ENCODE data around the gene OTOP1.
"Not testable (repeated sequence)": the region's sequence is repeated elsewhere in the genome, so short reads cannot be mapped to it uniquely, and the experiment has no call there.

The OTOP1 gene

DNA sequence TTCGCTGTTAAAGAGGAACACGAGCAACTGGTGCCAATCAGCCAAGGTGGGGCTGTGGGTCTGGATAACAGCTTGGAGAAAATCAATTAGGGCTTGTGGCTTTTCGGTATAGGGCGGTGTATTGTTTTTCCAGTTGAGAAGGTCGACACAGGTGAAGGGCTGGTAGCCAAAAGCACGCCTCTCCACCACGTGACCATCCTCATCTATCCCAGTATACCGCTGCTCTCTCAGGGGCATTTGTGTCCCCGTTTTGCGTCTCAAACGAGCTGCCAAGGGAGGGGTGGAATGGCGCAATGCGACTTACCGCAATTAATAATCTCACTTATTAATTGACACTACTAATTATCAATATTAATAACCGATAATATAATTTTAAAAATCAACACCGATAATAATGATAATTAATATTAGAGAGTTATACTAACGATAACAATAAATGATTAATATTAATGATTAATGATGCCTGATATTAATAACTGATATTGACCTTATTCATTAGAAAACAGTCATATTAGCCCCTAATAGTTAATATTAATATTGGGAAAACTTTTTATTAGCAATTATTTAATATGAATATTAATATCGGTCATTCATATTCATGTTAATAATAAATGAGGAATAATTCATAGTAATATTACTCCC is 62.1 kb downstream of the OTOP1 start:
- H3K27ac Mint-ChIP-seq; H3K9me3 Mint-ChIP-seq; H3K36me3 Mint-ChIP-seq (ENCODE audit: low read depth); DNase-seq (ENCODE audit: low spot score); H3K27me3 Mint-ChIP-seq (ENCODE audit: low read depth); H3K4me1 Mint-ChIP-seq (ENCODE audit: low read depth); H3K4me3 Mint-ChIP-seq: not testable (repeated sequence)

DNA sequence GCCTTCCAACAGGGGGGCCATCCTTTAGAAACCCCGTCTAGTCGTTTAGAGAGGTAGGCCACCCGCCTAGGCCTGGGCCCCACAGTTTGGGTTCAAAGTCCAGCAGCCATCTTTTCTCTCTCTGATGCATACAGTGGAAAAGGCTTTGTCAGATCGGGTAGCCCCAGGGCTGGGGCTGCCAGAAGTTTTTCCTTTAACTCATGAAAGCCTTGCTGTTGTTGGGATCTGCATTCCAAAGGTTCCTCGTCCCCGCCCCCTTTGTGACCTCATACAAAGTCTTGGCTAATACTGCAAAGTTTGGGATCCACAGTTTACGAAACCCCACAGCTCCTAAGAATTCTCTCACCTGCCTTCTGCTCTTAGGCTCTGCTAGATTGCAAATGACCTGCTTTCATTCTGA is 64.5 kb downstream of the OTOP1 start:
- not testable (repeated sequence) for H3K4me3 Mint-ChIP-seq; H3K27me3 Mint-ChIP-seq (ENCODE audit: low read depth); DNase-seq (ENCODE audit: low spot score); H3K27ac Mint-ChIP-seq; H3K36me3 Mint-ChIP-seq (ENCODE audit: low read depth); H3K9me3 Mint-ChIP-seq; H3K4me1 Mint-ChIP-seq (ENCODE audit: low read depth)

DNA sequence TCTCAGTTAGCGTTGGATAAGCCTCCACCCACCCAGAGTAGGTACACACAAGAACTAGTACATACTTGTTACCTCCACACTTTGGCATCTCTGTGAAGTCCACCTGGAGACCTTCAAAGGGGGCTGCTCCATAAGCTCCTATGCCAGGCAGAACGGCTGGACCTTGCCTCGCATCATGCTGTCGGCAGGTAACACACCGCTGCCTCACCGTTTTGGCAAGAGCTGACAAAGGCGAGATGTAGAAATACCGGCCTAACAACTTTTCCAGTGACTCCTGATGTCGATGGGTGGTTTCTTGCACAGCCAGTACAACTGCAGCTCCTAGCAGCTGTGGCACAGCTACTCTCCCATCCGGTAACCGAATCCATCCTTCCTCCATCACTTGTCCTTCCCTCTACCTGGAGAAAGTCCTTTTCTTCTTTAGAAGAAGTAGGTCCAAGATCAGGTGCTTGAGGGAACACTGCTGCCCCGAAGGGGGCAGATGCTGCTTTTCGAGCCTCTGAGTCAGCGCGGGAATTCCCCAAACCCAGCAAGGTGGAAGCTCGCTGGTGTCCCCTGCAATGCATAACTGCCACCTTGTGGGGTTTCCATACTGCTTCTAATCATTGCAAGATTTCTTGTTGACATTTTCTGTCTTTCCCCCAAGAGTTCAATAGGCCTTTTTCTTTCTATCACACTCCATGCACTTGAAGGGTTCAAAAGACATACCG is 65.6 kb downstream of the OTOP1 start:
- H3K27me3 Mint-ChIP-seq (ENCODE audit: low read depth); H3K9me3 Mint-ChIP-seq; DNase-seq (ENCODE audit: low spot score); H3K4me3 Mint-ChIP-seq; H3K27ac Mint-ChIP-seq; H3K36me3 Mint-ChIP-seq (ENCODE audit: low read depth); H3K4me1 Mint-ChIP-seq (ENCODE audit: low read depth): not testable (repeated sequence)

DNA sequence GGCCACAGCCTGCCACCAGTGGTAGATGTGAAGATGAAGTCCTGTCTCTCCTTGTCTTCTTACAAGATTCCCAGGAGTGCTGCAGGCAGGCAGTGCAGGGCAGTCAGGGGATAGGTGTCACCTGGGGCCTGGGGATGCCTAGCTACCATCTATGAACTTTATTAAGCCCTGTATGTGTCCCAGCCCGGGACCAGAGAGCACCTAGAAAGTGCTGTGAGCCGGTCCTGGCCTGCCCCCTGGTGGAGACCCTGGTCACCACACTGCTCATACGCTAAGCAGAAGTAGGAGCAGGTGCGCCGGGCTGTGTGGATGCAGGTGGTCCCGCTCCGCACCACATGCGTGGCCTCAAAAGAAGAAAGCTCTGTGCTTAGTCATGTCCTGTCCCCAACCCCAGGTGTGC is 81.1 kb downstream of the OTOP1 start:
- not testable (repeated sequence) for H3K27me3 Mint-ChIP-seq (ENCODE audit: low read depth); H3K4me3 Mint-ChIP-seq; H3K27ac Mint-ChIP-seq; H3K9me3 Mint-ChIP-seq; DNase-seq (ENCODE audit: low spot score); H3K4me1 Mint-ChIP-seq (ENCODE audit: low read depth); H3K36me3 Mint-ChIP-seq (ENCODE audit: low read depth)

DNA sequence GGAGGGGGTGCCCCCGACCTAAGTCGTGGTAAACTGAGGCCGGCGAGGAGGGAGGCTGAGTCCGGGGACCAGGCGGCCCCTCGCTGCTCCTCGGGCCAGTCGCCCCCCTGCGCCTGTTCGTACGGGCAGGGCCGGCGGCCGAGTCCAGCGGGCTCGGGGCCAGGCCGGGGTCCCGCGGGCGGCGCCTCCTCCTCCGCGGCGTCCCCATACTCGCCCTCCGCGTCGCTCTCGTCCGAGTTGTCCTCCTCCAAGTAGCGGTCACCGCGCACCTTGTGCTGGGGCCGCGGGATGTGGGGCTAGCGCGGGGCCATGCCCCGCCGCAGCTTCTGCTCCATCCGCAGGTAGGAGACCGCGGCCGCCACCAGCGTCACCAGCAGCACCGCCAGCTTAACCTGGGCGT is 83.4 kb downstream of the OTOP1 start:
- H3K9me3 Mint-ChIP-seq; H3K4me3 Mint-ChIP-seq; H3K27me3 Mint-ChIP-seq (ENCODE audit: low read depth); H3K4me1 Mint-ChIP-seq (ENCODE audit: low read depth); H3K27ac Mint-ChIP-seq; DNase-seq (ENCODE audit: low spot score); H3K36me3 Mint-ChIP-seq (ENCODE audit: low read depth): not testable (repeated sequence)

DNA sequence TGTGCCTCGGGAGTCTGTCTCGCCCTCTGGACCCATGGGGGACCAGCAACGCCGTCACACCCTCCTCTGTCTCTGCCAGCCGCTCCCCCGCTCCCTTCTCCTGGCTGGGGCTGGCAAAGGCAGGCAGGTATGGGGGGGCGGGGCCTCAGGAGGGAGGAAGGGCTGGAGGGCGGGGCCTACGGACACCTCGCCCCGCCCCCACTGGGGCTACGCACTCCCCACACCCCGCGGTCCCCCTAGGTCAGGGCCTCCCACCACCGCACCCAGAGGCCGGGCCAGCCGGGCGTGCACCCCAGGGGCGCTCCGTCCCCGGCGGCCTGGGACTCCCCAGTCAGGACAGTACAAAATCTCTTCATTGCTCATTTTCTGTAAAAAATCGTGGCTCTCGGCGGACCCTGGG is 84.0 kb downstream of the OTOP1 start:
- H3K4me1 Mint-ChIP-seq (ENCODE audit: low read depth); H3K27me3 Mint-ChIP-seq (ENCODE audit: low read depth); H3K4me3 Mint-ChIP-seq; H3K36me3 Mint-ChIP-seq (ENCODE audit: low read depth); DNase-seq (ENCODE audit: low spot score); H3K9me3 Mint-ChIP-seq; H3K27ac Mint-ChIP-seq: not testable (repeated sequence)

DNA sequence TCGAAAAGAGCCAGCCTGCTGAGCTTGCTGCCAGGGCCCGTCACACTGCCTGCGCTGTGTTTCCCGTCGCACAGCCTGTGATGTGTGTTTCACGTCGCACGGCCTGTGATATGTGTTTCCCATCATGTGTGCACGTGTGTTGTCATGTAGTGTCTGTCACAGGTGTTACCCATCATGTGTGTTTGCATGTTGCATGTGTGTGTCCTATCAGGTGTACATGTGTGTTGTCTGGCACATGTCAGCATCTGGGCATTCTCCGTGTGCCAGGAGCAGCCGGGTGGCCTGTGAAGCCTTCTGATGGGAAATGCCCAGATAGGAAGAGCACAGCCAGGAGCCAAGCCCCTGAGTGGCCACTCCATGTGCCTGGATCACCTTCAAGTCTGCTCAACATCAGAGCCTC is 85.5 kb downstream of the OTOP1 start:
- not testable (repeated sequence) for H3K27ac Mint-ChIP-seq; H3K4me3 Mint-ChIP-seq; H3K36me3 Mint-ChIP-seq (ENCODE audit: low read depth)

More for the DNA sequence above, 85.5 kb downstream of the OTOP1 start:
- H3K27me3 Mint-ChIP-seq (ENCODE audit: low read depth); DNase-seq (ENCODE audit: low spot score); H3K4me1 Mint-ChIP-seq (ENCODE audit: low read depth); H3K9me3 Mint-ChIP-seq: not testable (repeated sequence)
